HG02623 (cell line): ENCODE data around the gene NOL9.
A peak's percentile ranks its signal among the peaks of the same experiment; 100 is the strongest.

Source experiments
- ATAC-seq: cut with Tn5 transposase; IDR thresholded peaks from one replicate; pipeline ENCODE4 v1.9.1; 2021; ENCODE audit warnings: moderate library complexity; ENCODE audit not compliant: unreplicated experiment

The NOL9 gene

GRCh38 chr1:6590046-6590445 lies 35.7 kb upstream of the NOL9 start:
- no peak for ATAC-seq

GRCh38 chr1:6588893-6589520 lies 34.7 kb upstream of the NOL9 start:
- no peak for ATAC-seq

GRCh38 chr1:6588128-6588892 lies 34.0 kb upstream of the NOL9 start:
- no peak for ATAC-seq

GRCh38 chr1:6587261-6588005 lies 33.1 kb upstream of the NOL9 start:
- no peak for ATAC-seq

GRCh38 chr1:6586404-6586816 lies 32.1 kb upstream of the NOL9 start:
- ATAC-seq: no peak

- no peak for ATAC-seq
These were observed 31.5 kb upstream of the NOL9 start for GRCh38 chr1:6585841-6586240.

GRCh38 chr1:6585081-6585722 lies 30.9 kb upstream of the NOL9 start:
- ATAC-seq: no peak

- no peak for ATAC-seq
These were observed 30.1 kb upstream of the NOL9 start for GRCh38 chr1:6584126-6585080.

- ATAC-seq: no peak
These were observed 28.1 kb upstream of the NOL9 start for GRCh38 chr1:6582370-6582769.

GRCh38 chr1:6581561-6582305 lies 27.4 kb upstream of the NOL9 start:
- no peak for ATAC-seq

GRCh38 chr1:6580593-6581409 lies 26.5 kb upstream of the NOL9 start:
- no peak for ATAC-seq

- ATAC-seq: no peak
These were observed 25.8 kb upstream of the NOL9 start for GRCh38 chr1:6580119-6580592.

- peak; percentile 94 for ATAC-seq
These were observed 25.2 kb upstream of the NOL9 start, which contains the start of gene ZBTB48 for GRCh38 chr1:6579374-6580118. Gene ZBTB48, plus strand, starts transcription at chr1:6579994. Its CDS starts 616 bp downstream, at chr1:6580610.

- no peak for ATAC-seq
These were observed 24.5 kb upstream of the NOL9 start for GRCh38 chr1:6578624-6579373.

GRCh38 chr1:6577831-6578525 lies 23.7 kb upstream of the NOL9 start:
- no peak for ATAC-seq

GRCh38 chr1:6574818-6575217 lies 20.5 kb upstream of the NOL9 start:
- ATAC-seq: no peak
